H1 (cell line): ENCODE results near the gene MYORG. TPM values are rescaled to one million over a fixed set of nuclear protein-coding genes. Genes with fewer than 3 reads are reported as not detected.

Experiments used
- CHD1 ChIP-seq: IDR thresholded peaks from 2 replicates; pipeline ENCODE4 v1.6.1; 2012; ENCODE audit warnings: low read depth, low read length, improper control_type of control experiment
- KDM4A ChIP-seq: IDR thresholded peaks from one replicate; pipeline ENCODE4 v1.7.1; 2012; ENCODE audit warnings: low read depth, mild to moderate bottlenecking, moderate library complexity, low read length, inconsistent platforms; ENCODE audit not compliant: severe bottlenecking
- PHF8 ChIP-seq: fragments of 200-600 bp; sonication (generic); conservative IDR thresholded peaks from 2 replicates; pipeline ENCODE4 v1.7.1; 2012; ENCODE audit warnings: low read depth, mild to moderate bottlenecking, inconsistent platforms, low read length, moderate library complexity
- RAD21 ChIP-seq, 2 experiments: IDR thresholded peaks in 1 of 2; conservative IDR thresholded peaks in 1 of 2; 2 replicates each; pipeline ENCODE4 v1.6.1; 2011; ENCODE audit warnings: low read depth in 2 of 2, low read length in 2 of 2, improper control_type of control experiment in 1 of 2, inconsistent platforms in 1 of 2, mild to moderate bottlenecking in 1 of 2, moderate library complexity in 1 of 2
- polyA plus RNA-seq, 7 experiments: library from polyadenylated mRNA; depleted of rRNA in 3 of 7; stranded (reverse) in 5 of 7; unstranded in 2 of 7; fragments of >200 nt in 5 of 7; fragments of 200-250 nt in 2 of 7; gene quantifications; 1 replicate in 5 of 7; 2 replicates in 1 of 7; 4 replicates in 1 of 7; pipeline versions ENCODE4 v1.2.1 to v1.2.3, GENCODE V29; 2011 to 2013; ENCODE audit warnings: missing spikeins in 2 of 7, mixed read lengths in 2 of 7
- total RNA-seq: library from RNA; stranded (reverse); fragmentation: NEBNext Ultra II Directional; extraction: Animal tissue kit (Norgen Biotek cat#: 25700); gene quantifications from 2 replicates; pipeline ENCODE4 v1.2.1, GENCODE V29; 2021
- TF ChIP-seq, protein P1 (sequence below): fragments of 300-600 bp; sonication (generic); IDR thresholded peaks from 2 replicates; pipeline ENCODE4 v1.7.1; 2012; ENCODE audit warnings: low read length, moderate library complexity, mild to moderate bottlenecking, inconsistent platforms; ENCODE audit not compliant: insufficient replicate concordance

MYORG gene
- total and polyA plus RNA-seq, 2 of the 8 experiments (the other 6 are each of a cell fraction or from before 2014, with no cell fraction given): 1.2 to 5.9 TPM

GRCh38 chr9:34335376-34335775 is 41.3 kb downstream of the MYORG start (continued):
- no peak for TF ChIP-seq CHD1
- no peak for TF ChIP-seq RAD21 (IDR thresholded peaks at IDR 0.05 in 1 of 2, conservative IDR thresholded peaks at IDR 0.05 in 1 of 2; ENCODE audit: low read depth in 2 of 2, low read length in 2 of 2)
- no peak for TF ChIP-seq PHF8
- TF ChIP-seq, protein P1, sequence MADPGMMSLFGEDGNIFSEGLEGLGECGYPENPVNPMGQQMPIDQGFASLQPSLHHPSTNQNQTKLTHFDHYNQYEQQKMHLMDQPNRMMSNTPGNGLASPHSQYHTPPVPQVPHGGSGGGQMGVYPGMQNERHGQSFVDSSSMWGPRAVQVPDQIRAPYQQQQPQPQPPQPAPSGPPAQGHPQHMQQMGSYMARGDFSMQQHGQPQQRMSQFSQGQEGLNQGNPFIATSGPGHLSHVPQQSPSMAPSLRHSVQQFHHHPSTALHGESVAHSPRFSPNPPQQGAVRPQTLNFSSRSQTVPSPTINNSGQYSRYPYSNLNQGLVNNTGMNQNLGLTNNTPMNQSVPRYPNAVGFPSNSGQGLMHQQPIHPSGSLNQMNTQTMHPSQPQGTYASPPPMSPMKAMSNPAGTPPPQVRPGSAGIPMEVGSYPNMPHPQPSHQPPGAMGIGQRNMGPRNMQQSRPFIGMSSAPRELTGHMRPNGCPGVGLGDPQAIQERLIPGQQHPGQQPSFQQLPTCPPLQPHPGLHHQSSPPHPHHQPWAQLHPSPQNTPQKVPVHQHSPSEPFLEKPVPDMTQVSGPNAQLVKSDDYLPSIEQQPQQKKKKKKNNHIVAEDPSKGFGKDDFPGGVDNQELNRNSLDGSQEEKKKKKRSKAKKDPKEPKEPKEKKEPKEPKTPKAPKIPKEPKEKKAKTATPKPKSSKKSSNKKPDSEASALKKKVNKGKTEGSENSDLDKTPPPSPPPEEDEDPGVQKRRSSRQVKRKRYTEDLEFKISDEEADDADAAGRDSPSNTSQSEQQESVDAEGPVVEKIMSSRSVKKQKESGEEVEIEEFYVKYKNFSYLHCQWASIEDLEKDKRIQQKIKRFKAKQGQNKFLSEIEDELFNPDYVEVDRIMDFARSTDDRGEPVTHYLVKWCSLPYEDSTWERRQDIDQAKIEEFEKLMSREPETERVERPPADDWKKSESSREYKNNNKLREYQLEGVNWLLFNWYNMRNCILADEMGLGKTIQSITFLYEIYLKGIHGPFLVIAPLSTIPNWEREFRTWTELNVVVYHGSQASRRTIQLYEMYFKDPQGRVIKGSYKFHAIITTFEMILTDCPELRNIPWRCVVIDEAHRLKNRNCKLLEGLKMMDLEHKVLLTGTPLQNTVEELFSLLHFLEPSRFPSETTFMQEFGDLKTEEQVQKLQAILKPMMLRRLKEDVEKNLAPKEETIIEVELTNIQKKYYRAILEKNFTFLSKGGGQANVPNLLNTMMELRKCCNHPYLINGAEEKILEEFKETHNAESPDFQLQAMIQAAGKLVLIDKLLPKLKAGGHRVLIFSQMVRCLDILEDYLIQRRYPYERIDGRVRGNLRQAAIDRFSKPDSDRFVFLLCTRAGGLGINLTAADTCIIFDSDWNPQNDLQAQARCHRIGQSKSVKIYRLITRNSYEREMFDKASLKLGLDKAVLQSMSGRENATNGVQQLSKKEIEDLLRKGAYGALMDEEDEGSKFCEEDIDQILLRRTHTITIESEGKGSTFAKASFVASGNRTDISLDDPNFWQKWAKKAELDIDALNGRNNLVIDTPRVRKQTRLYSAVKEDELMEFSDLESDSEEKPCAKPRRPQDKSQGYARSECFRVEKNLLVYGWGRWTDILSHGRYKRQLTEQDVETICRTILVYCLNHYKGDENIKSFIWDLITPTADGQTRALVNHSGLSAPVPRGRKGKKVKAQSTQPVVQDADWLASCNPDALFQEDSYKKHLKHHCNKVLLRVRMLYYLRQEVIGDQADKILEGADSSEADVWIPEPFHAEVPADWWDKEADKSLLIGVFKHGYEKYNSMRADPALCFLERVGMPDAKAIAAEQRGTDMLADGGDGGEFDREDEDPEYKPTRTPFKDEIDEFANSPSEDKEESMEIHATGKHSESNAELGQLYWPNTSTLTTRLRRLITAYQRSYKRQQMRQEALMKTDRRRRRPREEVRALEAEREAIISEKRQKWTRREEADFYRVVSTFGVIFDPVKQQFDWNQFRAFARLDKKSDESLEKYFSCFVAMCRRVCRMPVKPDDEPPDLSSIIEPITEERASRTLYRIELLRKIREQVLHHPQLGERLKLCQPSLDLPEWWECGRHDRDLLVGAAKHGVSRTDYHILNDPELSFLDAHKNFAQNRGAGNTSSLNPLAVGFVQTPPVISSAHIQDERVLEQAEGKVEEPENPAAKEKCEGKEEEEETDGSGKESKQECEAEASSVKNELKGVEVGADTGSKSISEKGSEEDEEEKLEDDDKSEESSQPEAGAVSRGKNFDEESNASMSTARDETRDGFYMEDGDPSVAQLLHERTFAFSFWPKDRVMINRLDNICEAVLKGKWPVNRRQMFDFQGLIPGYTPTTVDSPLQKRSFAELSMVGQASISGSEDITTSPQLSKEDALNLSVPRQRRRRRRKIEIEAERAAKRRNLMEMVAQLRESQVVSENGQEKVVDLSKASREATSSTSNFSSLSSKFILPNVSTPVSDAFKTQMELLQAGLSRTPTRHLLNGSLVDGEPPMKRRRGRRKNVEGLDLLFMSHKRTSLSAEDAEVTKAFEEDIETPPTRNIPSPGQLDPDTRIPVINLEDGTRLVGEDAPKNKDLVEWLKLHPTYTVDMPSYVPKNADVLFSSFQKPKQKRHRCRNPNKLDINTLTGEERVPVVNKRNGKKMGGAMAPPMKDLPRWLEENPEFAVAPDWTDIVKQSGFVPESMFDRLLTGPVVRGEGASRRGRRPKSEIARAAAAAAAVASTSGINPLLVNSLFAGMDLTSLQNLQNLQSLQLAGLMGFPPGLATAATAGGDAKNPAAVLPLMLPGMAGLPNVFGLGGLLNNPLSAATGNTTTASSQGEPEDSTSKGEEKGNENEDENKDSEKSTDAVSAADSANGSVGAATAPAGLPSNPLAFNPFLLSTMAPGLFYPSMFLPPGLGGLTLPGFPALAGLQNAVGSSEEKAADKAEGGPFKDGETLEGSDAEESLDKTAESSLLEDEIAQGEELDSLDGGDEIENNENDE: no peak
- TF ChIP-seq KDM4A: no peak
